ENCODE data around the gene UBTD2. TPM values are rescaled to one million over a fixed set of nuclear protein-coding genes. Genes with fewer than 3 reads are reported as not detected.

Gene UBTD2
- total and polyA plus RNA-seq, 2 of the 4 experiments (the other 2 are of a cell fraction): 11.2 to 20.6 TPM

GRCh38 chr5:172169216-172169615 lies 114.3 kb downstream of the UBTD2 start:
- Histone ChIP-seq H2BK15ac (ENCODE audit: low read depth, low read length) (no peak overlapping the region), H2BK20ac (ENCODE audit: low read depth, low read length) (no peak overlapping the region), H3K18ac (ENCODE audit: low read depth, low read length) (no peak overlapping the region), H3K27me3 (ENCODE audit: control insufficient read depth, insufficient read depth, low read length) (no peaks in the 10 kb centered on the region), H4K20me1 (ENCODE audit: insufficient read depth, low read length) (peaks cover 60% of the 10 kb centered on the region), H2AK9ac (replicated peaks; ENCODE audit: low read depth, low read length, poor library complexity) (peak overlapping the region; percentile 35), H3K4me1 (ENCODE audit: control insufficient read depth, insufficient read depth, low read length) (peaks cover 14% of the 10 kb centered on the region), H4K91ac (ENCODE audit: insufficient read depth, low read depth, low read length) (no peak overlapping the region), H2BK5ac (ENCODE audit: low read depth, low read length, poor library complexity, severe bottlenecking) (no peak overlapping the region), H3K9me1 (ENCODE audit: insufficient read depth, low read length) (peaks cover 42% of the 10 kb centered on the region), H3K4me2 (ENCODE audit: low read depth, low read length) (no peak overlapping the region), H3K4ac (ENCODE audit: low read depth, low read length) (no peak overlapping the region), H3K9ac (ENCODE audit: low read depth, low read length) (no peak overlapping the region), H3K9me3 (ENCODE audit: control insufficient read depth, insufficient read depth, low read length) (no peaks in the 10 kb centered on the region), H3K27ac (ENCODE audit: insufficient read depth, low read length) (no peak overlapping the region), H4K5ac (ENCODE audit: low read depth, low read length) (no peak overlapping the region), H4K8ac (ENCODE audit: low read depth in 2 of 2, low read length in 2 of 2) (no peak overlapping the region), H3K4me3 (ENCODE audit: insufficient read depth, low read depth, low read length) (no peak overlapping the region), H3K14ac (replicated peaks; ENCODE audit: low read depth, low read length) (no peak overlapping the region), H3K56ac (ENCODE audit: extremely low read depth, insufficient read depth, low read length) (no peak overlapping the region), H3K36me3 (ENCODE audit: control insufficient read depth, insufficient read depth, low read length) (peaks cover 6% of the 10 kb centered on the region; the same call in 1 of the 2 replicates), H2AK5ac (ENCODE audit: low read depth, low read length) (no peak overlapping the region), H2BK120ac (ENCODE audit: low read depth, low read length) (no peak overlapping the region), H3K23ac (ENCODE audit: low read depth, low read length) (no peak overlapping the region), H3K79me1 (ENCODE audit: low read depth in 1 of 2, low read length in 2 of 2) (peaks cover 34 to 80% of the 10 kb centered on the region in 2 experiments), H2AFZ (replicated peaks; ENCODE audit: low read length, poor library complexity) (no peak overlapping the region)
- WGBS, 2 experiments (ENCODE audit: extremely low coverage in 2 of 2, insufficient read length in 1 of 2): 100% methylated on average over 1 of the region's 2 CpGs; no CpG with 5 or more reads in 1 of the 2 experiments
- no TSS peak for BruUV-seq (replicated peaks)
- ATAC-seq (ENCODE audit: low read depth) (no peak), DNase-seq (no peak)
- ChIA-PET CTCF (no interaction called here), POLR2A (ENCODE audit: unreplicated experiment) (no interaction called here)
- TF ChIP-seq SMC3 (IDR thresholded peaks at IDR 0.05; ENCODE audit: low read depth, low read length): no peak
- TF ChIP-seq NFE2L2 (IDR thresholded peaks at IDR 0.05; ENCODE audit: low read depth, low read length): no peak
- no peak for TF ChIP-seq CHD1 (IDR thresholded peaks at IDR 0.05; ENCODE audit: low read depth, low read length)
- no peak for TF ChIP-seq RCOR1 (IDR thresholded peaks at IDR 0.05; ENCODE audit: insufficient replicate concordance, low read length)
- no peak for TF ChIP-seq ELK1 (IDR thresholded peaks at IDR 0.05; ENCODE audit: borderline replicate concordance, low read depth, low read length)
- no peak for TF ChIP-seq FOS (IDR thresholded peaks at IDR 0.05; ENCODE audit: low read depth, low read length)
- no peak for TF ChIP-seq CEBPB (IDR thresholded peaks at IDR 0.05; ENCODE audit: low read depth, low read length)
- no peak for TF ChIP-seq CTCF (conservative IDR thresholded peaks at IDR 0.05; ENCODE audit: low read depth, low read length)
- no peak for TF ChIP-seq MXI1 (IDR thresholded peaks at IDR 0.05; ENCODE audit: borderline replicate concordance, low read depth, low read length)
- no peak for TF ChIP-seq BHLHE40 (IDR thresholded peaks at IDR 0.05; ENCODE audit: low read depth, low read length)
- no peak for TF ChIP-seq USF2 (IDR thresholded peaks at IDR 0.05; ENCODE audit: low read depth, low read length)
- no peak for TF ChIP-seq MAFK (IDR thresholded peaks at IDR 0.05; ENCODE audit: low read depth, low read length)
- dilution Hi-C loops (cut with HindIII; ENCODE audit: low sequenced_read_pairs, unreplicated experiment) (no loop called here), intact Hi-C loops (cut with micrococcal nuclease) (no loop called here), in situ Hi-C loops (cut with MboI; ENCODE audit: low sequenced_read_pairs) (no loop called here)
